ENCODE results near the gene DDB1.

DDB1 gene

GRCh38 chr11:61332797-61333549 lies at the start of gene DDB1, which contains the start of gene TKFC:
TSS of gene DDB1 (minus strand) at chr11:61333105. CDS start at chr11:61332968, 137 bp downstream.
TSS of gene TKFC (plus strand) at chr11:61333228. CDS start at chr11:61334729, 1,501 bp downstream.
- peak within 1 kb of the TSS; percentile 99 for H3K4me3 ChIP-seq (ENCODE audit: low read depth, low read length)
- TF ChIP-seq CTCF (IDR thresholded peaks at IDR 0.05; ENCODE audit: low read depth, low read length), result no peak

DNA sequence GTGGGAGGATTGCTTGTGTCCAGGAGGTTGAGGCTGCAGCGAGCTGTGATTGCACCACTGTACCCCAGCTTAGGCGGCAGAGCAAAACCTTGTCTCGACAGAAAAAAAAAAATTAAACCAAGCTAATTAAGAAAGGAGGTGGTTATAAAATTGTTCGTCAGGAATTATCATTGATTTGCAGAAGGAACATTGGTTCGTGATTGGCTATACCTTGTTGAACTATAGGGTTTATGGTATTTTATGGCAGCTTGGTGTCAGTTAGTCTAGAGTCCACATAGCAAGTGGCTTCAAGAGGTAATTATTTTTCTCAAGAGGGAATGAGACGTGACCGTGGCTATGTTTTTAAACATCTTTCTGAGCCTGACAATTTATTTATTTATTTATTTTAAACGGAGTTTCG lies 48.0 kb upstream of the DDB1 start:
- no peak overlapping the region for H3K4me3 ChIP-seq (ENCODE audit: low read depth, low read length)
- TF ChIP-seq CTCF (IDR thresholded peaks at IDR 0.05; ENCODE audit: low read depth, low read length), result no peak

DNA sequence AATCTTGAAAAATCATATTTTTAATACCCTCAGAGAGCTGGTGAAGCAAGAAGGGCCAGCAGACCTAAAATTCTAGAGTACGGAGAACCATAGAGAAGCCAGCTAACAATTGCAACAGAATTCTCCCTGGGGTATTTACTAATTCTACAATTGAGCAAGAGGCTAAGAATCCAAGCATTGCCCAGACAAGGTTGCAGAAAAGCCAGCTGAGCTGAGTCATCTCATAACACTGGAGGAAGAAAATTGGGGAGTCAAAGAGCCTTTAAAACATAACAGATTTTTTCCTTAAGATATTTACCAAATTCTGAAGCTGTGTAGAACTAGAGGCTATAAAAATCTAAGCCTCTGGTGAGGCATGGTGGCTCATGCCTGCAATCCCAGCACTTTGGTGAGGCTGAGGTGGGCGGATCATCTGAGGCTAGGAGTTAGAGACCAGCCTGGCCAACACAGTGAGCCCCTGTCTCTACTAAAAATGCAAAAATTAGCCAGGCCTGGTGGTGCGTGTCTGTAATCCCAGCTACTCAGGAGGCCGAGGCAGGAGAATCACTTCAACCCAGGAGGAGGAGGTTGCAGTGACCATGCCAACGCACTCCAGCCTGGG lies 45.9 kb upstream of the DDB1 start:
- no peak overlapping the region for H3K4me3 ChIP-seq (ENCODE audit: low read depth, low read length)
- TF ChIP-seq CTCF (IDR thresholded peaks at IDR 0.05; ENCODE audit: low read depth, low read length), result no peak

DNA sequence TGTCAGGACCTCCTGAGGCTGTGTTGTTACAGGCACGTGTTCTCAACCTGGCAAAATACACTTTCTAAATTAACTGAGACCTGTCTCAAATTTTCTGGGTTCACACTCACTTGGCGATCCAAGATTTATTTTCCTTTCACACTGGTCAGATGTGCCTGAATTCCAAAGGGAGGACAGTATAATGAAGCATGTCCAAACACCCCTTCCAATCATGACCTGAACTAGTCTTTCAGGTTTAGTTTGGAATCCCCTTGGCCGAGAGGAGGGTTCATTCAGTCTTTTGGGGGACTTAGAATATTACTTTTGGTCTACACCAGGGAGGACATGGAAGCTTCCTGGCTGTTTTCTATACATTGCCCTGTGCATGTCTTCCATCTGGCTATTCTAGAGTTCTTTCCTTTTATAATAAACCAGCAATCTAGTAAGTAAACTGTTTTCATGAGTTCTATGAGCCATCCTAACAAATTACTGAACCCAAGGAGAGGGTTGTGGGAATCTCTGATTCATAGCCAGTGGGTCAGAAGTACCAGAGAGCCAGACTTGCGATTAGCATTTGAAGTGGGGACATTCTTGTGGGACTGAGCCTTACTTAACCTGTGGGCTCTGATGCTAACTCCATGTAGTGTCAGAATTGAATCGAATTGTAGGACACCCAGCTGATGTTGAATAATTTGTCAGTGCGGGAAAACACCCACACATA lies 44.7 kb upstream of the DDB1 start:
- no peak for TF ChIP-seq CTCF (IDR thresholded peaks at IDR 0.05; ENCODE audit: low read depth, low read length)

GRCh38 chr11:61375761-61376108 lies 42.8 kb upstream of the DDB1 start:
- no peak for TF ChIP-seq CTCF (IDR thresholded peaks at IDR 0.05; ENCODE audit: low read depth, low read length)
- H3K4me3 ChIP-seq (ENCODE audit: low read depth, low read length), result no peak overlapping the region

More for the DNA sequence above, 44.7 kb upstream of the DDB1 start:
- H3K4me3 ChIP-seq (ENCODE audit: low read depth, low read length), result no peak overlapping the region

DNA sequence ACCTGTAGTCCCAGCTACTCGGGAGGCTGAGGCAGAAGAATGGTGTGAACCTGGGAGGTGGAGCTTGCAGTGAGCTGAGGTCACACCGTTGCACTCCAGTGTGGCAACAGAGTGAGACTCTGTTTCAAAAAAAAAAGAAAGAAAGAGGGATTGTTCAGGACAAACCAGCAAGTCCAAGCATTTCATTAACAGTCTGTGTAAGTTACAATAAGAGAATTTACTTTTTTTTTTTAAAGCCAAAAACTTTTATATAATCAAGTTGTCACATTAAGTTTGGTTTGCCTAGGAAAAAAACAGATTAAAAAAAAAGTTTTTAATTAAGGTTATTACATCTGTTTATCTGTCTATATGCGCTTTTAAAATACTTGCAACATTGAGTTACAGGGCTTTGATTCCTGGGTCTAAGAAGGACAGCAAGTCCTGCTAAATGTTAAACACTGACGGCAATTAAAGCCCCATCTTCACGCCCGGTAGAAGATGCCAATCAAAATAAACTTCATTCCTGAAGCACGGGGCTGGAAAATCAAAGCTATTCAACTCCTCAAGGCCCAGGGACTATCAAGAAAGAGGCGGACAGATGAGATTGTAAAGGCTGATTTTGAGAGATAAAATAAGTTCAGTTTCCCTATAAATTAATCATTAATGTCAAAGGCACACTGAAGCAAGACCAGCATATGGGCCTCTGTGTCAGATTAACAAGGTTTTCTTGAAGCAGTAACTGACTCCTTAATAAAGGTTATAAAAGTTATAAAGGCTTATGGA lies 39.9 kb upstream of the DDB1 start:
- TF ChIP-seq CTCF (IDR thresholded peaks at IDR 0.05; ENCODE audit: low read depth, low read length), result no peak
- no peak overlapping the region for H3K4me3 ChIP-seq (ENCODE audit: low read depth, low read length)

Data from WI38 (cell line).